SK-N-SH treated with all-trans-retinoic acid at 6 μM for 48 hours (cell line): ENCODE measurements around the gene PRKG2.

Experiments
- BACH2 ChIP-seq: fragments of 250-450 bp; sonication (Bioruptor Pico); IDR thresholded peaks from 2 replicates; pipeline ENCODE4 v1.9.0; 2021; ENCODE audit warnings: mild to moderate bottlenecking, borderline replicate concordance
- CREB5 ChIP-seq: fragments of 250-450 bp; sonication (Bioruptor Pico); IDR thresholded peaks from 2 replicates; pipeline ENCODE4 v1.5.1; 2020; ENCODE audit warnings: low read depth, mild to moderate bottlenecking, moderate library complexity
- CSDC2 ChIP-seq: fragments of 250-450 bp; sonication (Bioruptor Pico); IDR thresholded peaks from 2 replicates; pipeline ENCODE4 v1.5.0; 2020; ENCODE audit warnings: mild to moderate bottlenecking, moderate library complexity
- ESRRG ChIP-seq: fragments of 250-450 bp; sonication (Bioruptor Pico); IDR thresholded peaks from 2 replicates; pipeline ENCODE4 v1.6.1; 2021; ENCODE audit warnings: mild to moderate bottlenecking
- ISL1 ChIP-seq: fragments of 250-450 bp; sonication (Bioruptor Pico); IDR thresholded peaks from 2 replicates; pipeline ENCODE4 v2.1.2; 2022; ENCODE audit warnings: mild to moderate bottlenecking, moderate library complexity
- RARB ChIP-seq: fragments of 250-450 bp; sonication (Bioruptor Pico); IDR thresholded peaks from 2 replicates; pipeline ENCODE4 v1.8.0; 2021; ENCODE audit warnings: mild to moderate bottlenecking, moderate library complexity
- ZFP30 ChIP-seq: fragments of 450-650 bp; formaldehyde crosslinking; IDR thresholded peaks from 2 replicates; pipeline ENCODE4 v1.5.0; 2022; ENCODE audit warnings: mild to moderate bottlenecking, moderate library complexity
- ZNF565 ChIP-seq: fragments of 450-650 bp; formaldehyde crosslinking; conservative IDR thresholded peaks from 2 replicates; pipeline ENCODE4 v1.5.0; 2020; ENCODE audit warnings: low read depth, mild to moderate bottlenecking, moderate library complexity
- ZNF70 ChIP-seq: fragments of 450-650 bp; formaldehyde crosslinking; IDR thresholded peaks from 2 replicates; pipeline ENCODE4 v1.5.0; 2020; ENCODE audit warnings: mild to moderate bottlenecking, moderate library complexity

- no peak for TF ChIP-seq BACH2 (CRISPR knock-in tag)
- TF ChIP-seq CREB5 (CRISPR knock-in tag): no peak
- no peak for TF ChIP-seq ISL1 (CRISPR knock-in tag)
- TF ChIP-seq RARB (CRISPR knock-in tag): no peak
- TF ChIP-seq ESRRG (CRISPR knock-in tag): no peak
- TF ChIP-seq ZFP30 (CRISPR knock-in tag): no peak
- TF ChIP-seq ZNF70 (CRISPR knock-in tag): no peak
- no peak for TF ChIP-seq ZNF565 (CRISPR knock-in tag)
- no peak for TF ChIP-seq CSDC2 (CRISPR knock-in tag)
Measured at GRCh38 chr4:81250430-81250829, 35.4 kb upstream of the PRKG2 start.
